MCF 10A (cell line): Measurements from ENCODE around the gene FAAP100. TPM values are rescaled to one million over a fixed set of nuclear protein-coding genes. Genes with fewer than 3 reads are reported as not detected.
A peak's percentile ranks its signal among the peaks of the same experiment; 100 is the strongest.

ENCODE experiments used
- BruUV-seq: library from RNA; stranded (reverse); fragments of 400-500 nt; replicated peaks from 2 replicates; lab custom pipeline; 2021; lab: Mats Ljungman, UMichigan
- CTCF ChIA-PET: fragments of 300-600 bp; sonication (Branson Sonifier 250); formaldehyde crosslinking; extraction: SDS; loops from one replicate; lab custom pipeline; 2021; ENCODE audit warnings: antibody characterized with exemption, inconsistent platforms; lab: Yijun Ruan, JAX
- POLR2A ChIA-PET: fragments of 300-600, 350-650 bp; sonication (Branson Sonifier 250); formaldehyde crosslinking; extraction: SDS; loops from one replicate; lab custom pipeline; 2020; ENCODE audit warnings: antibody characterized with exemption, inconsistent platforms; lab: Yijun Ruan, JAX
- DNase-seq: peaks from one replicate; pipeline ENCODE4 v3.0.0-alpha.2; 2018; ENCODE audit not compliant: unreplicated experiment
- H3K27ac Mint-ChIP-seq: one replicate; pipeline ENCODE4 v1.8.0; 2022; ENCODE audit warnings: mild to moderate bottlenecking, low read depth, mixed read lengths; ENCODE audit not compliant: unreplicated experiment
- H3K27me3 Mint-ChIP-seq: one replicate; pipeline ENCODE4 v1.8.0; 2022; ENCODE audit warnings: mixed read lengths; ENCODE audit not compliant: insufficient read depth, unreplicated experiment
- H3K36me3 Mint-ChIP-seq: one replicate; pipeline ENCODE4 v1.8.0; 2022; ENCODE audit warnings: mild to moderate bottlenecking, moderate library complexity, mixed read lengths; ENCODE audit not compliant: insufficient read depth, unreplicated experiment
- H3K4me1 Mint-ChIP-seq: one replicate; pipeline ENCODE4 v1.8.0; 2022; ENCODE audit warnings: mixed read lengths; ENCODE audit not compliant: insufficient read depth, unreplicated experiment
- H3K4me3 Mint-ChIP-seq: one replicate; pipeline ENCODE4 v1.8.0; 2022; ENCODE audit warnings: mild to moderate bottlenecking, moderate library complexity, mixed read lengths; ENCODE audit not compliant: unreplicated experiment
- H3K9me3 Mint-ChIP-seq: one replicate; pipeline ENCODE4 v1.8.0; 2022; ENCODE audit warnings: mixed read lengths; ENCODE audit not compliant: unreplicated experiment
- intact Hi-C: fragments of 100-400 bp; cut with micrococcal nuclease; formaldehyde crosslinking; loops from 2 replicates; pipeline ENCODE4 v1.14.1; 2022
- total RNA-seq: library from RNA; stranded (reverse); gene quantifications from 2 replicates; pipeline ENCODE4 v1.2.3, GENCODE V29; 2022
- TF ChIP-seq, protein P1 (sequence below): fragments of 200-600 bp; IDR thresholded peaks from one replicate; pipeline ENCODE4 v1.8.0; 2022; ENCODE audit warnings: antibody characterized with exemption, mild to moderate bottlenecking; ENCODE audit not compliant: unreplicated experiment

FAAP100 gene
- total RNA-seq, 1 experiment from 2014 or later, result 32.5 TPM

DNA sequence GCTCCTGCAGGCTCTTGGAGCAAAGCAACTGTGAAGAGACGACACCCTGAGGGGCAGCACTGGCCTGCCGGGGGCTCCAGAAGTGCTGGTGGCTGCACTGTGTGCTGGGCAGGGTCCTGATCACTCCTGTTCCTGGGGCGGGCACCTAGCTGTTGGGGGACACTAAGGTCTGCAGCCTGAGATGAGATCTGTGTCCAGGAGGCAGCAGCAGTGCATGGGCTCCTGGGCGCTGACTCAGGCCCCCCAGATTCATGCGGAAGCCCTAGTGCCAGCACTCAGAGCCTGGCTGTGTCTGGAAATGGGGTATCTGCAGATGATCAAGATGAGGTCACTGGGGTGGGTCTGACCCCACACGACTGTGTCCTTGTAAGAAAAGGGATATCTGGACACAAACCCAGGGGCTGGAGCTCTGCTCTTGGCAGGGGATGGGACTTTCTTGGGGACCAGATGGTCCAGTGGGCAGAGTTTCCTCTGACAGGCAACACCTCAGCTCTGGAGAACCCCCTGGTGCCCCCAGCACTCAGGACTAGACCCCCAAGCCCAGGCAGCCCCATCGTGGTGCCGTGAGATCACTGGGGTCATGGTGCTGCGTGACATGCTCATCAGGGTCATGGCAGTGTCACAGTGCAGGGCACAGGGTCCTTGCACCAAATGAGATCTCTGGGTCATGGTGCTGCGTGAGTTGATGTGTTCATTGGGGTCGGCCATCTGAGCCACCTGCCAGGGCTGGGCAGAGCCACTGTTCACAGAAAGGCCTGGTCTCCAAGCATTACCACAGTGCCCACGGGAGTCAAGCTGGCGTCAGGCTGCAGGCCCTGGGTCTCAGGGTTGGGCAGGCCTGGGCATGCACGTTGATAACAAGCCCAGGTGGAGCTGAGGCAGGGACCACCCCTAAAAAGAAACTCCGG lies 9.5 kb downstream of the FAAP100 start:
- Mint-ChIP-seq H3K4me3 (no peak overlapping the region), H3K27me3 (no peaks in the 10 kb centered on the region), H3K27ac (no peak overlapping the region), H3K9me3 (no peaks in the 10 kb centered on the region), H3K36me3 (peaks cover 14% of the 10 kb centered on the region), H3K4me1 (no peaks in the 10 kb centered on the region)
- CTCF ChIA-PET, result interaction anchor here (0.5 kb wide), 1 partner anchor 275 kb away, joined by 3 read pairs; no protein-coding TSS in a partner anchor
- TF ChIP-seq, protein P1, sequence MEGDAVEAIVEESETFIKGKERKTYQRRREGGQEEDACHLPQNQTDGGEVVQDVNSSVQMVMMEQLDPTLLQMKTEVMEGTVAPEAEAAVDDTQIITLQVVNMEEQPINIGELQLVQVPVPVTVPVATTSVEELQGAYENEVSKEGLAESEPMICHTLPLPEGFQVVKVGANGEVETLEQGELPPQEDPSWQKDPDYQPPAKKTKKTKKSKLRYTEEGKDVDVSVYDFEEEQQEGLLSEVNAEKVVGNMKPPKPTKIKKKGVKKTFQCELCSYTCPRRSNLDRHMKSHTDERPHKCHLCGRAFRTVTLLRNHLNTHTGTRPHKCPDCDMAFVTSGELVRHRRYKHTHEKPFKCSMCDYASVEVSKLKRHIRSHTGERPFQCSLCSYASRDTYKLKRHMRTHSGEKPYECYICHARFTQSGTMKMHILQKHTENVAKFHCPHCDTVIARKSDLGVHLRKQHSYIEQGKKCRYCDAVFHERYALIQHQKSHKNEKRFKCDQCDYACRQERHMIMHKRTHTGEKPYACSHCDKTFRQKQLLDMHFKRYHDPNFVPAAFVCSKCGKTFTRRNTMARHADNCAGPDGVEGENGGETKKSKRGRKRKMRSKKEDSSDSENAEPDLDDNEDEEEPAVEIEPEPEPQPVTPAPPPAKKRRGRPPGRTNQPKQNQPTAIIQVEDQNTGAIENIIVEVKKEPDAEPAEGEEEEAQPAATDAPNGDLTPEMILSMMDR, result no peak
- no TSS peak for BruUV-seq
- intact Hi-C loops, result no loop called here
- DNase-seq, result no peak
- POLR2A ChIA-PET, result interaction anchor here (1.3 kb wide), 1 partner anchor 10 kb away, joined by 5 read pairs; the partner anchor contains the start of gene FAAP100

DNA sequence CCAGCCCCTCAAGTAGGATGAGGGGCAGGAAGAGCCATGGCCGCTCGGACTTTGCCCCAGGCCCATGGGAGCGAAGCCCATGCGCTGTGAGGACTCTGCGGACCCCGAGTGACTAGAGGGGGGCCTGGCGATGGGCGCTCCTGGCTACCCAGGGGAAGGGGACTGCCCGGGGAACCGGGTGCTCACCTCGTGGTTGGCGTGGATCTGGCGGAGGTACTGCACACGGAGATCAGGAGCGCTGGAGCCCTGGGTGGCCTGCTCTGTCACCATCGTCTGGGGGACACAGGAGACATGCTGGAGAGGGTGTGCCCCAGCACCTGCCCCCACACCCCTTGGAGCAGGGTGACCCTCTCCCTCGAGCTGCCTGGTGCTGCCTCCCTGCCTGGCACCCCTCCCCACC lies 11.0 kb downstream of the FAAP100 start:
- Mint-ChIP-seq H3K36me3 (peaks cover 8% of the 10 kb centered on the region), H3K4me1 (no peaks in the 10 kb centered on the region), H3K4me3 (no peak overlapping the region), H3K27ac (peak overlapping the region; percentile 21), H3K9me3 (no peaks in the 10 kb centered on the region), H3K27me3 (no peaks in the 10 kb centered on the region)
- TF ChIP-seq, protein P1, result no peak
- CTCF ChIA-PET, result no interaction called here
- intact Hi-C loops, result no loop called here
- no peak for DNase-seq
- POLR2A ChIA-PET, result no interaction called here
- no TSS peak for BruUV-seq

DNA sequence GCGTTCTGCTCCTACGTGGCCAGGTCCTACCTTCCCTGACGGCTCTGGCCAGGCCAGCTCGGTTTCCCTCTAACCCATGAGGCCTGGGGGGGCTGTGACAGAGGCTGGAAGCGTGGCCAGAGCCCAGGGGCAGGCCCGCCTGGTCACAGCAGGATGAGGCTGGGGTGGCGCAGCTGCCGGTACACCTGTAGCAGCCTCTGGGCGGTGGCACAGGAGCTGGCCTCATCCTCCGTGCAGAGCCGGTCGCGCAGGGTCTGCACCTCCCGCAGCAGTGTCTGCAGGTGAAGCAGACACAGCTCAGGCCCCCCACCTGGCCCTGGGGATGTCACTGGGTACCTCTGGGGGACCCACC lies 11.5 kb downstream of the FAAP100 start:
- Mint-ChIP-seq H3K27me3 (no peaks in the 10 kb centered on the region), H3K27ac (no peak overlapping the region), H3K4me3 (no peak overlapping the region), H3K9me3 (no peaks in the 10 kb centered on the region), H3K36me3 (peaks cover 8% of the 10 kb centered on the region), H3K4me1 (no peaks in the 10 kb centered on the region)
- TF ChIP-seq, protein P1, result no peak
- POLR2A ChIA-PET, result no interaction called here
- BruUV-seq, result no TSS peak
- no peak for DNase-seq
- CTCF ChIA-PET, result no interaction called here
- intact Hi-C loops, result no loop called here

DNA sequence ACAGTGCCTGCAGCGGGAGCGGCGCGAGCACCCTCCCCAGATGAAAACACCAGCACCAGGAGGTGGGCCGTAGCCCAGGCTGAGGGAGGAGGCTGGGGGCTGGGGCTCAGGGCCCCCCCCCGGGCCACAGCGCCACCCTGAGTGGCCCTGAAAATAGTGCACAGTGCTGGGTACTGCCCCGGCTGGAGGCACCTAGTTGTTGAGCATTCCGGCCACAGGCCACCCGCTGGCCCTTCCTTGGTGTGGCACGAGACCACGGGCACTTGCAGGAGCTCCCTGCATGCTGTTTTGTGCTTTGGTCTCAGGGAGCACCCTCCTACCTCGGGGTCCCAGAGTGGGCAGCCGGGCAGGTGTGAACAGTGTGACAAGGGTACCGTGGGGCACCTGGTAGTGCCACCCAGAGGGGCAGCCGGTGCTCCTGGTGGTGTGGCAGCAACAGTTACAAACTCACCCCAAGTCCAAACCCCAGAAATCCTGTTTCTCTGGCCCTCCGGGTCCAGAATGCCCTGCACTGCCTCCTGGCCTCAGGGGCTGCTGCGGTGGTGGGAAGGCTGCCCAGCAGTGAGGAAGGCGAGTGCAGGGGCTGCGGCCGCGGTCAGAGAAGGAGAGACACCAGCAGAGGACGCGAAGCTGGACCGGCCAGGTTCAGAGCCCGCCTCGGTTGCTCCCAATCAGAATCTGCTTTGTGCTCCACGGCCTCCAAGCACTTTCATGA lies 12.0 kb downstream of the FAAP100 start:
- H3K27me3 Mint-ChIP-seq, result no peaks in the 10 kb centered on the region
- no peaks in the 10 kb centered on the region for H3K9me3 Mint-ChIP-seq
- peaks cover 8% of the 10 kb centered on the region for H3K36me3 Mint-ChIP-seq
- H3K4me3 Mint-ChIP-seq, result no peak overlapping the region
- no peak for DNase-seq
- CTCF ChIA-PET, result no interaction called here
- POLR2A ChIA-PET, result interaction anchor here (0.6 kb wide), 1 partner anchor 96 kb away, joined by 3 read pairs; no protein-coding TSS in a partner anchor
- no peaks in the 10 kb centered on the region for H3K4me1 Mint-ChIP-seq
- TSS peak; percentile 25 for BruUV-seq
- TF ChIP-seq, protein P1, result no peak
- H3K27ac Mint-ChIP-seq, result no peak overlapping the region
- intact Hi-C loops, result no loop called here
